Osteoblast (primary cell): ENCODE measurements around the gene MAP4K2. TPM values are rescaled to one million over a fixed set of nuclear protein-coding genes. Genes with fewer than 3 reads are reported as not detected.

Experiments
- DNase-seq: peaks from one replicate; pipeline ENCODE4 v3.0.0; 2011; ENCODE audit warnings: low spot score, mixed read lengths; ENCODE audit not compliant: insufficient read length; ENCODE audit errors: missing footprints
- H2AFZ ChIP-seq: 2 replicates; pipeline ENCODE4 v1.6.0; 2011; ENCODE audit warnings: mild to moderate bottlenecking, low read length
- H3K27ac ChIP-seq: 2 replicates; pipeline ENCODE4 v1.5.1; 2011; ENCODE audit warnings: mild to moderate bottlenecking, low read depth, low read length, moderate library complexity
- H3K27me3 ChIP-seq: 2 replicates; pipeline ENCODE4 v1.6.0; 2012; ENCODE audit warnings: mild to moderate bottlenecking, control low read depth, inconsistent platforms, low read length, moderate library complexity; ENCODE audit not compliant: insufficient read depth
- H3K36me3 ChIP-seq: 2 replicates; pipeline ENCODE4 v1.5.1; 2011; ENCODE audit warnings: mild to moderate bottlenecking, low read length, control low read depth, moderate library complexity; ENCODE audit not compliant: insufficient read depth
- H3K4me1 ChIP-seq: 2 replicates; pipeline ENCODE4 v1.5.1; 2011; ENCODE audit warnings: mild to moderate bottlenecking, low read length, control low read depth, moderate library complexity; ENCODE audit not compliant: insufficient read depth
- H3K4me2 ChIP-seq: 2 replicates; pipeline ENCODE4 v1.6.0; 2011; ENCODE audit warnings: mild to moderate bottlenecking, low read length; ENCODE audit not compliant: insufficient read depth
- H3K4me3 ChIP-seq: fragments of 200-600 bp; sonication (generic); 3 replicates; pipeline ENCODE4 v1.5.1; 2012; ENCODE audit warnings: mild to moderate bottlenecking, low read length, inconsistent platforms; ENCODE audit not compliant: insufficient read depth
- H3K79me2 ChIP-seq: 2 replicates; pipeline ENCODE4 v1.6.0; 2012; ENCODE audit warnings: mild to moderate bottlenecking, low read length, control low read depth, inconsistent platforms; ENCODE audit not compliant: insufficient read depth
- H3K9me3 ChIP-seq: 2 replicates; pipeline ENCODE4 v1.5.1; 2011; ENCODE audit warnings: low read depth, low read length, control low read depth
- H4K20me1 ChIP-seq: 2 replicates; pipeline ENCODE4 v1.6.0; 2012; ENCODE audit warnings: mild to moderate bottlenecking, low read length, control low read depth; ENCODE audit not compliant: insufficient read depth
- total RNA-seq: library from RNA; depleted of rRNA; stranded (reverse); fragments of >200 nt; gene quantifications from 2 replicates; pipeline ENCODE4 v1.2.3, GENCODE V29; 2012
- TF ChIP-seq, protein P1 (sequence below): IDR thresholded peaks from 2 replicates; pipeline ENCODE4 v1.5.1; 2011; ENCODE audit warnings: mild to moderate bottlenecking, low read depth, low read length, moderate library complexity; ENCODE audit errors: extremely low read depth

The MAP4K2 gene
- total RNA-seq, 1 donor, result 9.8 TPM

DNA sequence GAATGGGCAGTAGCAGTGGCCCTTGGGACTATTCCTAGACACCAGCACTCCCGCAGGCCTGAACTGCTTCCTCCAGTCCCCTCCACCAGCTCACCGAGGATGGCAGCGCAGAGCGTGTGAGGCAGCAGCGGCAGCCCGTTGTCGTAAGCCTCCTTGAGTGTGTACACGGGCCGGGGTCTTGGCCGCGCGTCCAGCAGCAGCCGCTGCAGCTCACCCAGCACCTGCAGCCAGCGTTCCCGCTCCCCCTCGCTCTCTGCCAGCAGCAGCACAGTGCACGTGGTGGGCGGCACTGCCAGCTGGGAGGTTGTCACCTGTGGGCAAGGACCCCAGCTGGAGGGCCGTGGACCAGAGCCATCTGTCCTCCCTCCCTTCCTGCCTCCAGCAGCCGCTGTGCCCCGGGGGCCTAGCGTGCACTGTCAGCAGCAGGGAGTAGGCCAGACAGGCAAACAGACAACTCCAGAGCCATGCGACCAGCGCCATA lies 28.4 kb upstream of the MAP4K2 start:
- no peaks in the 10 kb centered on the region for H3K36me3 ChIP-seq
- H3K27ac ChIP-seq, result no peak overlapping the region
- no peaks in the 10 kb centered on the region for H3K4me1 ChIP-seq
- no peaks in the 10 kb centered on the region for H3K9me3 ChIP-seq
- H2AFZ ChIP-seq, result no peak overlapping the region
- DNase-seq, result peak; percentile 80
- H3K27me3 ChIP-seq, result no peaks in the 10 kb centered on the region
- H3K4me3 ChIP-seq, result no peak overlapping the region
- no peak overlapping the region for H3K4me2 ChIP-seq
- TF ChIP-seq, protein P1, sequence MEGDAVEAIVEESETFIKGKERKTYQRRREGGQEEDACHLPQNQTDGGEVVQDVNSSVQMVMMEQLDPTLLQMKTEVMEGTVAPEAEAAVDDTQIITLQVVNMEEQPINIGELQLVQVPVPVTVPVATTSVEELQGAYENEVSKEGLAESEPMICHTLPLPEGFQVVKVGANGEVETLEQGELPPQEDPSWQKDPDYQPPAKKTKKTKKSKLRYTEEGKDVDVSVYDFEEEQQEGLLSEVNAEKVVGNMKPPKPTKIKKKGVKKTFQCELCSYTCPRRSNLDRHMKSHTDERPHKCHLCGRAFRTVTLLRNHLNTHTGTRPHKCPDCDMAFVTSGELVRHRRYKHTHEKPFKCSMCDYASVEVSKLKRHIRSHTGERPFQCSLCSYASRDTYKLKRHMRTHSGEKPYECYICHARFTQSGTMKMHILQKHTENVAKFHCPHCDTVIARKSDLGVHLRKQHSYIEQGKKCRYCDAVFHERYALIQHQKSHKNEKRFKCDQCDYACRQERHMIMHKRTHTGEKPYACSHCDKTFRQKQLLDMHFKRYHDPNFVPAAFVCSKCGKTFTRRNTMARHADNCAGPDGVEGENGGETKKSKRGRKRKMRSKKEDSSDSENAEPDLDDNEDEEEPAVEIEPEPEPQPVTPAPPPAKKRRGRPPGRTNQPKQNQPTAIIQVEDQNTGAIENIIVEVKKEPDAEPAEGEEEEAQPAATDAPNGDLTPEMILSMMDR, result no peak
- no peaks in the 10 kb centered on the region for H4K20me1 ChIP-seq
- H3K79me2 ChIP-seq, result no peaks in the 10 kb centered on the region

GRCh38 chr11:64829536-64830251 lies 26.7 kb upstream of the MAP4K2 start:
- no peak overlapping the region for H2AFZ ChIP-seq
- TF ChIP-seq, protein P1, result no peak

DNA sequence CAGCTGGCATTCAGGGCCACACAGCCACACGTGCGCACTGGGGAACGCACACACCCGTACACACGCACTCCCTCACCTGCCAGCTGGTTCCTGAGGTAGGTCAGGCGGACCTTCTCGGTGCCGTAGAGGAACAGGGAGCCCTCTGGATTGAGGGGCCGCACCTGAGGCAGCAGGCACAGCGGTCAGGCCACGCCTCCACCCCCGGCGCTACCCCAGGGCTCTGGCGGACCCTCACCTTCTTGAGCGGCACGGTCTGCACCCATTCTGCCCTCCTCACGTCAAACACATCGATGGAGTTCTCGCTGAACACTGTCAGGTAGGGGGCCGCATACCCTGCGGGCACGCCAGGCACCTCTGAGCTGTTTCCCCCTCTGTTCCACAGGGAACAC lies 24.4 kb upstream of the MAP4K2 start:
- Histone ChIP-seq H3K4me3 (no peak overlapping the region), H2AFZ (no peak overlapping the region), H4K20me1 (no peaks in the 10 kb centered on the region), H3K36me3 (no peaks in the 10 kb centered on the region), H3K4me1 (no peaks in the 10 kb centered on the region), H3K27me3 (peaks cover 8% of the 10 kb centered on the region), H3K27ac (no peak overlapping the region), H3K4me2 (no peak overlapping the region), H3K79me2 (no peaks in the 10 kb centered on the region), H3K9me3 (no peaks in the 10 kb centered on the region)
- peak; percentile 50 for DNase-seq
- TF ChIP-seq, protein P1, result no peak

More at GRCh38 chr11:64829536-64830251, 26.7 kb upstream of the MAP4K2 start:
- Histone ChIP-seq H3K36me3 (no peaks in the 10 kb centered on the region), H3K4me1 (no peaks in the 10 kb centered on the region), H3K4me3 (no peak overlapping the region), H3K9me3 (no peaks in the 10 kb centered on the region), H4K20me1 (no peaks in the 10 kb centered on the region), H3K4me2 (no peak overlapping the region), H3K27me3 (no peaks in the 10 kb centered on the region), H3K79me2 (no peaks in the 10 kb centered on the region), H3K27ac (no peak overlapping the region)
- peak; percentile 49 for DNase-seq

GRCh38 chr11:64826578-64827450 lies 23.8 kb upstream of the MAP4K2 start:
- Histone ChIP-seq H3K4me2 (no peak overlapping the region), H3K79me2 (no peaks in the 10 kb centered on the region), H3K36me3 (no peaks in the 10 kb centered on the region), H3K9me3 (no peaks in the 10 kb centered on the region), H3K4me3 (no peak overlapping the region), H3K27me3 (peaks cover 8% of the 10 kb centered on the region), H4K20me1 (no peaks in the 10 kb centered on the region), H2AFZ (no peak overlapping the region), H3K4me1 (no peaks in the 10 kb centered on the region), H3K27ac (no peak overlapping the region)
- TF ChIP-seq, protein P1, result no peak
- peak; percentile 65 for DNase-seq
